Measurements from ENCODE around the gene RHOC.

- TF ChIP-seq, protein P1, sequence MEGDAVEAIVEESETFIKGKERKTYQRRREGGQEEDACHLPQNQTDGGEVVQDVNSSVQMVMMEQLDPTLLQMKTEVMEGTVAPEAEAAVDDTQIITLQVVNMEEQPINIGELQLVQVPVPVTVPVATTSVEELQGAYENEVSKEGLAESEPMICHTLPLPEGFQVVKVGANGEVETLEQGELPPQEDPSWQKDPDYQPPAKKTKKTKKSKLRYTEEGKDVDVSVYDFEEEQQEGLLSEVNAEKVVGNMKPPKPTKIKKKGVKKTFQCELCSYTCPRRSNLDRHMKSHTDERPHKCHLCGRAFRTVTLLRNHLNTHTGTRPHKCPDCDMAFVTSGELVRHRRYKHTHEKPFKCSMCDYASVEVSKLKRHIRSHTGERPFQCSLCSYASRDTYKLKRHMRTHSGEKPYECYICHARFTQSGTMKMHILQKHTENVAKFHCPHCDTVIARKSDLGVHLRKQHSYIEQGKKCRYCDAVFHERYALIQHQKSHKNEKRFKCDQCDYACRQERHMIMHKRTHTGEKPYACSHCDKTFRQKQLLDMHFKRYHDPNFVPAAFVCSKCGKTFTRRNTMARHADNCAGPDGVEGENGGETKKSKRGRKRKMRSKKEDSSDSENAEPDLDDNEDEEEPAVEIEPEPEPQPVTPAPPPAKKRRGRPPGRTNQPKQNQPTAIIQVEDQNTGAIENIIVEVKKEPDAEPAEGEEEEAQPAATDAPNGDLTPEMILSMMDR (conservative IDR thresholded peaks at IDR 0.05) = no peak
- TF ChIP-seq ZFX (IDR thresholded peaks at IDR 0.05) = no peak
These were observed 4.3 kb downstream of the RHOC start for GRCh38 chr1:112702420-112703261.
